Lower leg skin (tissue), 3 donors: Measurements from ENCODE around the gene PLA2G2C.

ENCODE experiments used
- POLR2A ChIP-seq, 2 donors: fragments of 450-650 bp; IDR thresholded peaks; one replicate each; pipeline ENCODE4 v1.6.1; 2016 to 2017; ENCODE audit warnings: antibody characterized with exemption in 2 of 2, mild to moderate bottlenecking in 1 of 2, moderate library complexity in 1 of 2
- TF ChIP-seq, protein P1 (sequence below), 3 donors: fragments of 450-650 bp; IDR thresholded peaks; one replicate each; pipeline ENCODE4 v1.5.1; 2016; ENCODE audit warnings: antibody characterized with exemption in 3 of 3, mild to moderate bottlenecking in 3 of 3, moderate library complexity in 2 of 3

DNA sequence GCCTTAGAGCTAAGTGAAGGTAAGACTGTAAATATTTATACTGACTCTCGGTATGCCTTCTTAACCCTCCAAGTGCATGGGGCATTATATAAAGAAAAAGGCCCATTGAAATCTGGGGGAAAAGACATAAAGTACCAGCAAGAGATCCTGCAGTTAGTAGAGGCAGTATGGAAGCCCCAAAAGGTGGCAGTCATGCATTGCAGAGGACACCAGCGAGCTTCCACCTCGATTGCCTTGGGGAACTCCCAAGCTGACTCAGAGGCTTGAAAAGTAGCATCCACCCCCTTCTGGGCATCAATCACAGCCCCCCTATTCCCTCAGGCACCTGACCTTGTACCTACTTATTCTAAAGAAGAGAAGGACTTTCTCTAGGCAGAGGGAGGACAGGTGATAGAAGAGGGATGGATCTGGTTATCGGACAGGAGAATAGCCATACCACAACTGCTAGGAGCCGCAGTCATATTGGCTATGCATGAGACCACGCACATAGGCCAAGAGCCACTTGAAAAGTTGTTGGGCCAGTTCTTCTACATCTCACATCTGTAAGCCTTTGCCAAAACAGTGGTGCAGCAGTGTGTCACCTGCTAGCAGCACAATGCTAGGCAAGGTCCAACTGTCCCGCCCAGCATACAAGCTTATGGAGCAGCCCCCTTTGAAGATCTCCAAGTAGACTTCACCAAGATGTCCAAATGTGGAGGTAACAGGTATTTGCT is 27.8 kb downstream of the PLA2G2C start:
- TF ChIP-seq POLR2A (IDR thresholded peaks at IDR 0.05), result no peak
- TF ChIP-seq, protein P1, sequence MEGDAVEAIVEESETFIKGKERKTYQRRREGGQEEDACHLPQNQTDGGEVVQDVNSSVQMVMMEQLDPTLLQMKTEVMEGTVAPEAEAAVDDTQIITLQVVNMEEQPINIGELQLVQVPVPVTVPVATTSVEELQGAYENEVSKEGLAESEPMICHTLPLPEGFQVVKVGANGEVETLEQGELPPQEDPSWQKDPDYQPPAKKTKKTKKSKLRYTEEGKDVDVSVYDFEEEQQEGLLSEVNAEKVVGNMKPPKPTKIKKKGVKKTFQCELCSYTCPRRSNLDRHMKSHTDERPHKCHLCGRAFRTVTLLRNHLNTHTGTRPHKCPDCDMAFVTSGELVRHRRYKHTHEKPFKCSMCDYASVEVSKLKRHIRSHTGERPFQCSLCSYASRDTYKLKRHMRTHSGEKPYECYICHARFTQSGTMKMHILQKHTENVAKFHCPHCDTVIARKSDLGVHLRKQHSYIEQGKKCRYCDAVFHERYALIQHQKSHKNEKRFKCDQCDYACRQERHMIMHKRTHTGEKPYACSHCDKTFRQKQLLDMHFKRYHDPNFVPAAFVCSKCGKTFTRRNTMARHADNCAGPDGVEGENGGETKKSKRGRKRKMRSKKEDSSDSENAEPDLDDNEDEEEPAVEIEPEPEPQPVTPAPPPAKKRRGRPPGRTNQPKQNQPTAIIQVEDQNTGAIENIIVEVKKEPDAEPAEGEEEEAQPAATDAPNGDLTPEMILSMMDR (IDR thresholded peaks at IDR 0.05), result no peak
